Urinary bladder (tissue), 4 donors: ENCODE measurements around the gene SLC22A13. TPM values are rescaled to one million over a fixed set of nuclear protein-coding genes. Genes with fewer than 3 reads are reported as not detected.

Experiments used
- DNase-seq: peaks from one replicate; pipeline ENCODE4 v3.0.0-alpha.2; 2015; ENCODE audit errors: extremely low spot score
- H3K27ac ChIP-seq: one replicate; pipeline ENCODE4 v1.5.1; 2013; ENCODE audit warnings: low read depth, mild to moderate bottlenecking, moderate library complexity
- H3K36me3 ChIP-seq: one replicate; pipeline ENCODE4 v1.6.1; 2013; ENCODE audit warnings: mild to moderate bottlenecking, moderate library complexity; ENCODE audit not compliant: insufficient read depth
- H3K4me1 ChIP-seq: one replicate; pipeline ENCODE4 v1.6.1; 2013; ENCODE audit warnings: mild to moderate bottlenecking, moderate library complexity; ENCODE audit not compliant: insufficient read depth
- H3K4me3 ChIP-seq: one replicate; pipeline ENCODE4 v1.5.1; 2013; ENCODE audit warnings: low read depth, low read length
- WGBS: extraction: QIAGEN DNeasy Blood & Tissue Kit; methylation state at CpG from one replicate; pipeline ENCODE4 v1.1.7; 2013; 5-methylcytosine and 5-hydroxymethylcytosine counted together
- polyA plus RNA-seq: library from polyadenylated mRNA; stranded (reverse); fragments of 200-250 nt; gene quantifications from one replicate; pipeline ENCODE4 v1.2.3, GENCODE V29; 2013
- total RNA-seq: library from RNA; depleted of rRNA; stranded (reverse); fragments of >200 nt; gene quantifications from one replicate; pipeline ENCODE4 v1.2.3, GENCODE V29; 2014
- donor health status: healthy with polysubstance abuse.
- donor health status: healthy.

SLC22A13 gene
- total and polyA plus RNA-seq, 2 donors: 0.58 TPM; not detected in 1

- H3K4me3 ChIP-seq: no peak overlapping the region
- H3K27ac ChIP-seq: no peak overlapping the region
- no peaks in the 10 kb centered on the region for H3K4me1 ChIP-seq
- peaks cover 5% of the 10 kb centered on the region for H3K36me3 ChIP-seq
- DNase-seq: no peak
These were observed 18.1 kb upstream of the SLC22A13 start for GRCh38 chr3:38247366-38248035.

- H3K4me1 ChIP-seq: no peaks in the 10 kb centered on the region
- WGBS: 95% methylated on average over 2 of the region's 2 CpGs
- no peak for DNase-seq
- H3K4me3 ChIP-seq: no peak overlapping the region
- peaks cover 5% of the 10 kb centered on the region for H3K36me3 ChIP-seq
- no peak overlapping the region for H3K27ac ChIP-seq
These were observed 15.4 kb upstream of the SLC22A13 start for GRCh38 chr3:38250198-38250597.

GRCh38 chr3:38251197-38251596 is 14.4 kb upstream of the SLC22A13 start:
- H3K27ac ChIP-seq: no peak overlapping the region
- no peak for DNase-seq
- no peaks in the 10 kb centered on the region for H3K4me1 ChIP-seq
- H3K4me3 ChIP-seq: no peak overlapping the region
- 92% methylated on average over 4 of the region's 4 CpGs for WGBS
- peaks cover 5% of the 10 kb centered on the region for H3K36me3 ChIP-seq

- Histone ChIP-seq H3K4me1 (no peaks in the 10 kb centered on the region), H3K4me3 (no peak overlapping the region), H3K27ac (no peak overlapping the region), H3K36me3 (peaks cover 5% of the 10 kb centered on the region)
- DNase-seq: no peak
- WGBS: 80% methylated on average over 4 of the region's 4 CpGs
These were observed 11.9 kb upstream of the SLC22A13 start for GRCh38 chr3:38253704-38254103.

- DNase-seq: no peak
- 81% methylated on average over 2 of the region's 2 CpGs for WGBS
- Histone ChIP-seq H3K27ac (no peak overlapping the region), H3K36me3 (peaks cover 2% of the 10 kb centered on the region), H3K4me1 (no peaks in the 10 kb centered on the region), H3K4me3 (no peak overlapping the region)
These were observed 10.7 kb upstream of the SLC22A13 start for GRCh38 chr3:38254872-38255271.

GRCh38 chr3:38255627-38256026 is 10.0 kb upstream of the SLC22A13 start:
- Histone ChIP-seq H3K36me3 (peaks cover 1% of the 10 kb centered on the region), H3K27ac (no peak overlapping the region), H3K4me1 (no peaks in the 10 kb centered on the region), H3K4me3 (no peak overlapping the region)
- no peak for DNase-seq
- 78% methylated on average over 1 of the region's 1 CpG for whole genome bisulfite sequencing

- H3K4me1 ChIP-seq: no peaks in the 10 kb centered on the region
- no peak overlapping the region for H3K27ac ChIP-seq
- WGBS: 81% methylated on average over 1 of the region's 1 CpG
- H3K36me3 ChIP-seq: no peaks in the 10 kb centered on the region
- H3K4me3 ChIP-seq: no peak overlapping the region
- DNase-seq: no peak
These were observed 8.0 kb upstream of the SLC22A13 start for GRCh38 chr3:38257583-38257982.

- no peaks in the 10 kb centered on the region for H3K36me3 ChIP-seq
- DNase-seq: no peak
- 79% methylated on average over 2 of the region's 2 CpGs for WGBS
These were observed 5.1 kb upstream of the SLC22A13 start for GRCh38 chr3:38260474-38260873.

GRCh38 chr3:38264353-38264771 is 1.2 kb upstream of the SLC22A13 start:
- Histone ChIP-seq H3K4me1 (no peaks in the 10 kb centered on the region), H3K27ac (no peak overlapping the region), H3K4me3 (no peak overlapping the region), H3K36me3 (no peaks in the 10 kb centered on the region)
- 0% methylated on average over 1 of the region's 1 CpG for WGBS
- DNase-seq: no peak

More at GRCh38 chr3:38260474-38260873, 5.1 kb upstream of the SLC22A13 start:
- Histone ChIP-seq H3K4me3 (no peak overlapping the region), H3K27ac (no peak overlapping the region), H3K4me1 (no peaks in the 10 kb centered on the region)

- H3K4me3 ChIP-seq: no peak overlapping the region
- 87% methylated on average over 1 of the region's 1 CpG for WGBS
- DNase-seq: no peak
- no peak overlapping the region for H3K27ac ChIP-seq
- H3K36me3 ChIP-seq: no peaks in the 10 kb centered on the region
- H3K4me1 ChIP-seq: no peaks in the 10 kb centered on the region
These were observed 833 bp upstream of the SLC22A13 start for GRCh38 chr3:38264779-38265178.

GRCh38 chr3:38266810-38267209 is 1.2 kb downstream of the SLC22A13 start:
- no peak for DNase-seq
- 84% methylated on average over 1 of the region's 1 CpG for WGBS
- H3K4me3 ChIP-seq: no peak overlapping the region
- H3K36me3 ChIP-seq: no peaks in the 10 kb centered on the region
- no peak overlapping the region for H3K27ac ChIP-seq
- no peaks in the 10 kb centered on the region for H3K4me1 ChIP-seq

- WGBS: 78% methylated on average over 2 of the region's 2 CpGs
- Histone ChIP-seq H3K4me1 (no peaks in the 10 kb centered on the region), H3K36me3 (no peaks in the 10 kb centered on the region), H3K4me3 (no peak overlapping the region), H3K27ac (no peak overlapping the region)
- DNase-seq: no peak
These were observed 2.0 kb downstream of the SLC22A13 start for GRCh38 chr3:38267662-38268061.

- WGBS: 78% methylated on average over 5 of the region's 5 CpGs
- Histone ChIP-seq H3K36me3 (no peaks in the 10 kb centered on the region), H3K27ac (no peak overlapping the region), H3K4me1 (no peaks in the 10 kb centered on the region), H3K4me3 (no peak overlapping the region)
- no peak for DNase-seq
These were observed 2.5 kb downstream of the SLC22A13 start for GRCh38 chr3:38268087-38268486.

- Histone ChIP-seq H3K4me1 (no peaks in the 10 kb centered on the region), H3K27ac (no peak overlapping the region), H3K36me3 (no peaks in the 10 kb centered on the region), H3K4me3 (no peak overlapping the region)
- WGBS: 69% methylated on average over 1 of the region's 1 CpG
- DNase-seq: no peak
These were observed 2.9 kb downstream of the SLC22A13 start for GRCh38 chr3:38268522-38268921.

- Histone ChIP-seq H3K27ac (no peak overlapping the region), H3K36me3 (no peaks in the 10 kb centered on the region), H3K4me3 (no peak overlapping the region), H3K4me1 (no peaks in the 10 kb centered on the region)
- 80% methylated on average over 3 of the region's 3 CpGs for WGBS
- DNase-seq: no peak
These were observed 5.0 kb downstream of the SLC22A13 start for GRCh38 chr3:38270606-38271005.
